ENCODE measurements around the gene C20orf144.

Gene C20orf144

GRCh38 chr20:33674294-33675135, 12.4 kb downstream of the C20orf144 start, which contains the start of gene NECAB3:
Gene NECAB3, minus strand, starts transcription at chr20:33674428. Its CDS starts 76 bp downstream, at chr20:33674352.
- DNase-seq, result peak; percentile 82
- Mint-ChIP-seq H3K36me3 (ENCODE audit: low read depth) (peaks cover 56% of the 10 kb centered on the region), H3K4me3 (peak within 1 kb of the TSS; percentile 80), H3K4me1 (ENCODE audit: low read depth) (peaks cover 39% of the 10 kb centered on the region), H3K27ac (peak within 1 kb of the TSS; percentile 76), H3K27me3 (no peaks in the 10 kb centered on the region), H3K9me3 (no peaks in the 10 kb centered on the region)

DNA sequence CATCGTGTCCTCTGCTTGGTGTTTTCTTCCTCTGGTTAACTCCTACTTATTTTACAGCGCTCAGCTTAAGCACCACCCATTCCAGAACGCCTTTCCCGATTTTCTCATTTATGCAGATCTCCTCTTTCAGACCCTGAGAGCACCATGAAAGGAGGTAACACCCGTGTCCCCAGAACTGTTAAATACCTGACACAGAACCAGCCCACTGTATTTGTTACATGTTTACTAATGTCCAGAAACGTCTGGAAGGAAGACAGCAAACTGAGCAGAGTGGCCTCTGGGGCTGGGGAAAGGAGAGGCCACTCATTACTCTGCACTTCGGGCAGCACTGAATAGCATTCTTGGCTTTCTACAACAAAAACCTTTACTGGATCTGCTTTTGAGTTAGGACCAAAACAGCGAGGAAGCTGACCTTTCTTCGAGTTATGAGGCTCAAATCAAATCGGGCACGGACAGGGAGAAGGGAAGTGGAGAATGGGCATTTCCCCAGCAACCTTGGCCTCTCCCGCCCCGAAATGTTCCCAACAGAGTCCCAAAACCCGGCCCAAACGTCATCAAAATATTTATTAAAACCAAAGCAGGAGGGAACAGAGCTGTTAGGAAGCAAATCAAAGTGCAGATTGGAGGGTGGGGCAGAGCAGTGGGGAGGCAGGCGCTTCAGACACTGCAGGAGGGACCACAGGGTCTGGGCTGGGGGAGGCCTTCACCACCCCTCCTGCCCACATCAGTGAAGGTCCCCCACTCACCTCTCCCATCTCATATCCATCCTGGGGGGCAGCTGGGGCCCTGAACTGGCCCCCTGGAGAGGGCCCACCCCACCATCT, 13.2 kb downstream of the C20orf144 start:
- Mint-ChIP-seq H3K27ac (peak overlapping the region; percentile 76), H3K4me1 (ENCODE audit: low read depth) (peaks cover 48% of the 10 kb centered on the region), H3K9me3 (no peaks in the 10 kb centered on the region), H3K36me3 (ENCODE audit: low read depth) (peaks cover 60% of the 10 kb centered on the region), H3K4me3 (peak overlapping the region; percentile 56), H3K27me3 (no peaks in the 10 kb centered on the region)
- no peak for DNase-seq

- no peaks in the 10 kb centered on the region for H3K27me3 Mint-ChIP-seq
- DNase-seq, result no peak
- peak overlapping the region; percentile 22 for H3K27ac Mint-ChIP-seq
- no peak overlapping the region for H3K4me3 Mint-ChIP-seq
- peaks cover 56% of the 10 kb centered on the region for H3K4me1 Mint-ChIP-seq (ENCODE audit: low read depth)
- H3K9me3 Mint-ChIP-seq, result no peaks in the 10 kb centered on the region
- peaks cover 64% of the 10 kb centered on the region for H3K36me3 Mint-ChIP-seq (ENCODE audit: low read depth)
These were observed 14.0 kb downstream of the C20orf144 start for GRCh38 chr20:33676121-33676520.

DNA sequence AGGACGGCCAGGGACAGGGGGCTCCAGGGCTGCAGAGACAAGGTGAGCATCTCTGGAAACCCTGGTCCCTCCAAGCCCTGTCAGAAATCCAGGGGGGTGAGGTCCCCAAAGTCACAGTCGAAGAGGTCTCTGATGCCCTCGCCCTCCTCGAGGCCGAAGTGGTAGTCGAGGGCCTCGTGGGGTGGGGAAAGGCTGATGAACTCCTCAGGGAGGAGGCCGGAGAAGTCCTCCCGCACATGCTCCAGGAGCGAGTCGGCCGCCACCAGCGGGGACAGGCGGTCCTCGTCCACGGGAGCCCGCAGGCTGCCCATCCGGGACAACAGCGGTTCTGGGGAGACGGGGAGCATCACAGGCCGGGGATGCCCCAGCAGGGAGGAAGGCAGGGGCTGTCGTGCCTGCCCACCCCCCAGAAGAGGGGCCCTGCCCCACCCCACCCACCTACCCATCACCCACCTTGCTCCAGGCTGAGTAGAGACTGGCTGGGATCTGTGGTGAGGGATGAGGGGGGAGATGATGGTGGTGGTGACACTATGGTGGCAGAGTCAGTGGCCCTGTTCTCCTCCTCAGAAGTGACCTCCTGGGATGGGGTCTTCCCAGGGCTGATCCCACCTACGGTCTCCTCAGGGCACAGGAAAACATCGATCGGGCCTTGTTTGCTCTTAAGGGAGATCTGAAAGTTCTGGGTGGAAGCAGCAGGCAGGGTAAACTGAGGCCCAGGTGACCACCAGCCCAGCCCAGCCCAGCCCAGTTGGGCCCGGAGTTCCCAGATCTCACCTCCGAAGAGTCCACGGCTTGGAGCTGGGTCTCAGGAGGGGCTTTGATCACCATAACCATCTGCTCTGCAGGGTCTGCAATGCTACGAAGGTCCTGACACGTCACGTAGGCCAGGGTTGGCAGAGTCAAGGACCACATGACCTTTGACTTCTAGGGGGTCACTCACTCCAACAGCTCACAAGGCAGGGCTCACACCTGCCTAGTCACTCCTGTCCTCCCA, 14.8 kb downstream of the C20orf144 start:
- Mint-ChIP-seq H3K36me3 (ENCODE audit: low read depth) (peaks cover 68% of the 10 kb centered on the region), H3K4me3 (no peak overlapping the region)
- no peak for DNase-seq

GRCh38 chr20:33677991-33678702, 16.0 kb downstream of the C20orf144 start:
- Mint-ChIP-seq H3K36me3 (ENCODE audit: low read depth) (peaks cover 80% of the 10 kb centered on the region), H3K4me3 (no peak overlapping the region), H3K9me3 (no peaks in the 10 kb centered on the region), H3K4me1 (ENCODE audit: low read depth) (peaks cover 68% of the 10 kb centered on the region), H3K27ac (no peak overlapping the region), H3K27me3 (no peaks in the 10 kb centered on the region)
- DNase-seq, result no peak

More for the DNA sequence above, 14.8 kb downstream of the C20orf144 start:
- Mint-ChIP-seq H3K4me1 (ENCODE audit: low read depth) (peaks cover 63% of the 10 kb centered on the region), H3K27ac (no peak overlapping the region), H3K27me3 (no peaks in the 10 kb centered on the region), H3K9me3 (no peaks in the 10 kb centered on the region)

DNA sequence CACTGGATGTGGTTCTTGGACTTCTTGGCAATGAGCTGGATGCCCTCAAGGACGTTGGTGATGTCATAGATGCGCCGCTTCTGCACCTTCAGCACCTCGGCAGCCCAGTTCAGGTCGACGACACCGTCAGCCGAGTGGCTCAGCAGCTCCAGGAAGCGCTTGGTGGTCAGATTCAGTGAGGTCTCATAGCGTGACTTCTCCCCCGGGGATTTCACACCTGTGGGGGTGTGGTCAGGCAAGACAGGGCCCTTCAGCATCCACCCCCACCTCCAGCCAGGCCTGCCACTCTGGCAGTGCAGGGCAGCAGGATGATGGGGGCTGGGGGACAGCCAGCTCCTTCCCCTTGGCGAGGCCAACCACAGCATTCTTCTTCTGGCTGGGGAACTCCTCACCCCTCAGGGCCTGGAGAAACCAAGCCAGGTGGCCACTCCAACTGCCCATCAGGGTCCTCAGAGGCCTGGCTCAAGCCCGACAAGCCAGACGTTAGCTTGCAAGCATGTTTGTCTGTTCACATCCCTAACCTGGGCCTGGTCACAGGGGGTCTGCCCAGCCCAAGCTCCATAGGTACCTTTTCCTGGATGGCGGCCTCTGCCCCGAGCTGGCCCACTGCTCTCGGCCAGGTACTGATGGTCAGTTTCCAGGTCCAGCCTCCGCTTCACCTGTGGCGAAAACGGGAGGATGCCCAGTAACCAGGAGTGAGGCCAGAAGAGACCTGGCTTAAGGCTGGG, 17.8 kb downstream of the C20orf144 start:
- no peaks in the 10 kb centered on the region for H3K9me3 Mint-ChIP-seq
- peaks cover 68% of the 10 kb centered on the region for H3K4me1 Mint-ChIP-seq (ENCODE audit: low read depth)
- peaks cover 94% of the 10 kb centered on the region for H3K36me3 Mint-ChIP-seq (ENCODE audit: low read depth)
- H3K4me3 Mint-ChIP-seq, result peak overlapping the region; percentile 4
- H3K27ac Mint-ChIP-seq, result peak overlapping the region; percentile 89
- peak; percentile 57 for DNase-seq
- no peaks in the 10 kb centered on the region for H3K27me3 Mint-ChIP-seq

DNA sequence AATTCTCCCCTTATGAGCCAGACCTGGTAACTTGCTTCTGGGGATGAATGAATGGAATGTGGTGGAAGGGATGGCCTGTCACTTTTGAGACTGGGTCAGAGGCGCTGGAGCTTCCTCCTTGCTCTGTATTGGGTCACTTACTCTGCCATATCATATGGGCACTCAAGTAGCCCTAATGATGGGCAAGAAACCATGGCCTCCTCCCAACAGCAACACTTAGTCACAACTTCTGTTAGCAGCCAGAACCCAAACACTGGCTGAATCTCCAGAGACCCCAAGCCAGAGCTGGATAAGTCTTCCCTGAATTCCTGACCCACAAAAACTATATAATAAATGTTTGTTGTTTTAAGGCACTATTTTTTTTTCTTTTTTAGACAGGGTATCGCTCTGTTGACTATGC, 18.6 kb downstream of the C20orf144 start:
- peaks cover 68% of the 10 kb centered on the region for H3K4me1 Mint-ChIP-seq (ENCODE audit: low read depth)
- H3K36me3 Mint-ChIP-seq (ENCODE audit: low read depth), result peaks cover 93% of the 10 kb centered on the region
- DNase-seq, result no peak
- peak overlapping the region; percentile 76 for H3K27ac Mint-ChIP-seq
- H3K27me3 Mint-ChIP-seq, result no peaks in the 10 kb centered on the region
- no peak overlapping the region for H3K4me3 Mint-ChIP-seq
- H3K9me3 Mint-ChIP-seq, result no peaks in the 10 kb centered on the region

GRCh38 chr20:33681288-33681687, 19.2 kb downstream of the C20orf144 start:
- DNase-seq, result no peak
- peak overlapping the region; percentile 84 for H3K27ac Mint-ChIP-seq
- peaks cover 68% of the 10 kb centered on the region for H3K4me1 Mint-ChIP-seq (ENCODE audit: low read depth)
- no peaks in the 10 kb centered on the region for H3K9me3 Mint-ChIP-seq
- H3K4me3 Mint-ChIP-seq, result no peak overlapping the region
- no peaks in the 10 kb centered on the region for H3K27me3 Mint-ChIP-seq
- peaks cover 87% of the 10 kb centered on the region for H3K36me3 Mint-ChIP-seq (ENCODE audit: low read depth)

DNA sequence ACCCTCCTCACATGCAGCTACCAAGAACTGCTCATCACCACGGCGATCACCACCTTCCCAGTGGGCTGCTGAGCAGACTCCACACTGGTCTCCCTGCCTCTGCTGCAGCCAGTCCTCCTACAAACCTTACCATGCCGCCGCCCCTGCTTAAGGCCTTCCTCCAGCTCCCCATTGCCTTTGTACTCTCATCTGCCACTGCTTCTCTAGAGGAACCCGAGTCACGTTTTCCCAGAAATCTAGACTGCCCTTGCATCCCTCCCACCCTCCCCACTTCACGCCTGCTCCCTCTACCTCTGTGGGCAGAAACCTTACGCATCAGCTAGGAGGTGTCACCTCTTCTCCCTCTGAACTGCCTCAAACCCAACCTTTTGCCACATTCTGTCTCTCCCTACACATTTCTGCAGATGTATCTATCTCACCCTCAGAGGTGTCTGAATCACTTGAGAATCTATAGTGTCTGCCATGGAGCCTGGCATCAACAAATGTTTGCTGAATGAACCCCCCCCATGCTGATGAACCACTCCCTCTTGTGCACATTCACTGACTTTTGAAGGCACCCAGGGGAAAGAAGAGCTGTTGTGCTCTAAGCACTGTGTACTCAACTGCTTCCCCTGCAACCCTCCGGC, 19.7 kb downstream of the C20orf144 start:
- Mint-ChIP-seq H3K4me3 (peak overlapping the region; percentile 41), H3K27ac (peak overlapping the region; percentile 84), H3K36me3 (ENCODE audit: low read depth) (peaks cover 82% of the 10 kb centered on the region), H3K9me3 (no peaks in the 10 kb centered on the region), H3K27me3 (no peaks in the 10 kb centered on the region), H3K4me1 (ENCODE audit: low read depth) (peaks cover 72% of the 10 kb centered on the region)
- DNase-seq, result no peak

GRCh38 chr20:33684533-33685327, 22.6 kb downstream of the C20orf144 start:
- Mint-ChIP-seq H3K36me3 (ENCODE audit: low read depth) (peaks cover 54% of the 10 kb centered on the region), H3K27ac (peak overlapping the region; percentile 95), H3K9me3 (no peaks in the 10 kb centered on the region), H3K4me3 (peak overlapping the region; percentile 92), H3K27me3 (no peaks in the 10 kb centered on the region), H3K4me1 (ENCODE audit: low read depth) (peaks cover 81% of the 10 kb centered on the region)
- DNase-seq, result peak; percentile 30

DNA sequence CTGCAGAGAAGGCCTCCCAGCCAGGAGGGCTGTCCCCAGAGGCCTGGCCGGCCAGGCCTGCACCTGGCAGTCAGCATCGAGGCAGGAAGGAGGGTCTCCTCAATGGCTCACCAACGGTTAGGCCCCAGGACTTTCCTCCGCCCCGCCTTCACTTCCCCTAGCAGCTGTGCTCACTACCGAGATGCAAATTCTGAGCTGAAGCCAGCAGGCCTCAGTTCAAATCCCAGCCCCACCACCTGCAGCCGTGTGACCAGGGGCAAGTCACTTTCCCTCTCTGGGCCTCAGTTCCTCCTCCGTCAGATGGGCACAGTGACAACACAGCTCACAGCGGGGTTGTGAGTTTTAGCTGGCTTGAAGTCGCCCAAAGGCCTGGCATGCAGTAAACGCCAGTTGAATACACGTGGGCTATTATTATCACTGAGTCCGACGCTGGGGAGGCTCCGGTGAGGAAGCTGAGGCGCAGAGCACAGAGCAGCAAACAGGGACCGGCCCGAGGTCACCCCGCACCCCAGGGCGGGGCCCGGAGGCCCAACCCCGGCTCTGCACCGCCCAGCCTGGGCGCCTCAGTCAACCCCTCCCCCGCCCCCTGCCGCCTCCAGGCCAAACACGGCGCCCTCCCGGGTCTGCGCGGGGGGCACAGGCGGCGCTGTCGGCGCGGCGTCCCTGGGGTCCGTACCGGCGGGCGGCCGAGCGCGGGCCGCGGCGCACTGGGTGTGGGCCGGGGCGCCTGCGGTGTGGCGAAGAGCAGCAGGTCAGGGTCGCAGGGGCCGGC, 23.4 kb downstream of the C20orf144 start:
- peaks cover 79% of the 10 kb centered on the region for H3K4me1 Mint-ChIP-seq (ENCODE audit: low read depth)
- H3K36me3 Mint-ChIP-seq (ENCODE audit: low read depth), result peaks cover 46% of the 10 kb centered on the region
- peak; percentile 82 for DNase-seq
- H3K9me3 Mint-ChIP-seq, result no peaks in the 10 kb centered on the region
- peak overlapping the region; percentile 92 for H3K4me3 Mint-ChIP-seq
- H3K27me3 Mint-ChIP-seq, result no peaks in the 10 kb centered on the region
- peak overlapping the region; percentile 95 for H3K27ac Mint-ChIP-seq

All from activated T-cell treated with anti-CD3 and anti-CD28 coated beads, Interleukin-2, amount 50 U/mL, for 24 hours (primary cell).